Esophagus muscularis mucosa (tissue), 4 donors: ENCODE data around the gene BCAS4.

Experiments
- EP300 ChIP-seq: sonication (generic); formaldehyde crosslinking; IDR thresholded peaks from one replicate; pipeline ENCODE4 v1.6.1; 2017; ENCODE audit warnings: antibody characterized with exemption
- POLR2A ChIP-seq: fragments of 450-650 bp; IDR thresholded peaks from one replicate; pipeline ENCODE4 v1.6.1; 2017; ENCODE audit warnings: antibody characterized with exemption, moderate library complexity, mild to moderate bottlenecking, low read depth
- TF ChIP-seq, protein P1 (sequence below), 3 experiments: fragments of 200-600 bp in 2 of 3; fragments of 450-650 bp in 1 of 3; sonication (generic) in 2 of 3; IDR thresholded peaks; one replicate each; pipeline ENCODE4 v1.5.1; 2017 to 2019; ENCODE audit warnings: antibody characterized with exemption in 3 of 3, mild to moderate bottlenecking in 2 of 3, moderate library complexity in 1 of 3

DNA sequence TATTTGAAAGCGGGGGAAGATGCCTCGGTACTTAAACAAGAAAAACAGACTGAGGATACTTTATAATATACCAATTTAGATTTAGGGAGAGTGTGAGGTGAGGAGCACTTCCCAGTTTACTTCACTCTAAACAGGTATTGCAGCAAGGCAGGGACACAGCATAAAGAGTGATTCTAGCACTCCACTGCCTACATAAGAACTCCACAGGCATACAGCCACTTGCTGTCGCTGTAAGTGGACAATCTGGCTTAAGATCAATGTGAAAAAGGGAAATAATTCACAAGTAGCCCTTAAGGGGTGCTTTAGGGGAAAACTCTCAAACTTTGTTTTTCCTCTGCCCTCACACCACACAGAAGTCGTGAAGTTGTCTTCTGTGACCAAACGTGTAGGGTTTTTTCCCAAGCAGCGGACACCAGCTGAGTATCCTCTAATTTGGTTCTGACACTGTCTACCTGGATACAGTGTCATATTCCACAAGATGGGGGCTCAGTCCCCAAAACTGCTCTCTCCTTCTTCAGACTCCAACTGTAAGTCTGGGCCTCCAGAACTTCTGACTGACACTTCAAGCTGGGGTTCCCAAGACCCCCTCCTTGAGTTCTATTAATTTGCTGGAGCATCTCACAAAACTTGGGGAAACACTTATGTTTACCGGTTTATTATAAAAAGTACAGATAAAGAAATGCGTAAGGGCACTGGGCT, 127.1 kb downstream of the BCAS4 start:
- no peak for TF ChIP-seq EP300
- no peak for TF ChIP-seq POLR2A
- TF ChIP-seq, protein P1, sequence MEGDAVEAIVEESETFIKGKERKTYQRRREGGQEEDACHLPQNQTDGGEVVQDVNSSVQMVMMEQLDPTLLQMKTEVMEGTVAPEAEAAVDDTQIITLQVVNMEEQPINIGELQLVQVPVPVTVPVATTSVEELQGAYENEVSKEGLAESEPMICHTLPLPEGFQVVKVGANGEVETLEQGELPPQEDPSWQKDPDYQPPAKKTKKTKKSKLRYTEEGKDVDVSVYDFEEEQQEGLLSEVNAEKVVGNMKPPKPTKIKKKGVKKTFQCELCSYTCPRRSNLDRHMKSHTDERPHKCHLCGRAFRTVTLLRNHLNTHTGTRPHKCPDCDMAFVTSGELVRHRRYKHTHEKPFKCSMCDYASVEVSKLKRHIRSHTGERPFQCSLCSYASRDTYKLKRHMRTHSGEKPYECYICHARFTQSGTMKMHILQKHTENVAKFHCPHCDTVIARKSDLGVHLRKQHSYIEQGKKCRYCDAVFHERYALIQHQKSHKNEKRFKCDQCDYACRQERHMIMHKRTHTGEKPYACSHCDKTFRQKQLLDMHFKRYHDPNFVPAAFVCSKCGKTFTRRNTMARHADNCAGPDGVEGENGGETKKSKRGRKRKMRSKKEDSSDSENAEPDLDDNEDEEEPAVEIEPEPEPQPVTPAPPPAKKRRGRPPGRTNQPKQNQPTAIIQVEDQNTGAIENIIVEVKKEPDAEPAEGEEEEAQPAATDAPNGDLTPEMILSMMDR (IDR thresholded peaks at IDR 0.05), result no peak
